A204.1 (cell line): Measurements from ENCODE around the gene TMEM266.

ENCODE experiments used
- FAIRE-seq: peaks from 2 replicates; lab custom pipeline; 2012; peaks lifted over from hg19 to GRCh38; lab: Jason Lieb, UNC

The TMEM266 gene

DNA sequence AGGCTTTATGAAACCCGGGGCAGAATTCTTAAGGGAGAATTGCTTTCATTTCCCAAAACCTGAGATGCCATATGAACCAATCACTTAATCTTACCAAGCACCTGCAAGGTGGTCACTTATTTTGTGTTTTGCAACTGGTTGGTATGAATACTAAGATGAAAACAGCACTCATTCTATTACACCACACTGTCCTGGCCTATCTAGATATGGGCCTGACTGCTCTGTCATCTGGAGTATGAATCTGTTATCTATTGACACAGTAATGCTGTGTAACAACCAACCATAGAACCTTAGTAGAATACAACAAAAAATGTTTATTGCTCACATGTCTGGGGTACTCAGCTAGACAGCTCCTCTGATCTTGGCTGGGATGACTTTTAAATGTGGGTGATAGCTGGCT is 74.8 kb downstream of the TMEM266 start:
- no peak for FAIRE-seq

DNA sequence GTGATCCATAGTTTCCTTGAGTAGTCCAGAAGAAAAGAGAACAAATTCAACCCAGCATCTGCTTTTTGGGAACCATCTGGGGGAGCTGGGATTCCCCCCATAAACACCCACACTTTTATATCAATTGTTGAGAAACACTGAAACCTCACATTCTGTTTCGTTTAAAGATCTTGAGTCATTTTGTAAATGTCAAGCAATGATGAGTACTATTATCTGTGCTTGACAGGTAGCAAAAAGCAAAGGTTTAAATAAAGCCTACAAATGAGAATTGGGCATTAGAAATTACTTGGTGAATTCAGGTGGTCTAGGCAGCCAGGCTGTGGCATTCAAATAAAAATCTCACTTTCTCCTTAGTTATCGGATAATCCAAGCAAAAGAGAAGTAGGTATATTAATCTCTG is 75.7 kb downstream of the TMEM266 start:
- FAIRE-seq = no peak

DNA sequence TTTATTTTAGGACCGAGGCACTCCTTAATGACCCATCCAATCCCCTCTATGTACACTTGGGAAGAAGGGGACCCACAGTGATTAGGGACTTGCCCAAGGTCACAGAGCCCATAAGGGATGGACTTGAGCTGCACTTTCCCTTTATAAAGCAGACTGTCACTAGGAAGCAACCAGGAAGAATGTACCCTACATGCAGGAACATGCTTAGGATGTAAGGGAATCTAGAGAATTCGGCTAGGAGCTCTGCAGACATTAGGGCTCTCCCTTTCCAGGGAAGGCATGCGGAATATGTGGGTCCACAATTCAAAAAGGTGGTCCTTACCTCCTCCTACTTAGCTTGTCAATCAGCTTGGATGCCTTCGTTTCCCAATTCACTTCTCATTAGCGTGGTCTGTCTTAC is 78.7 kb downstream of the TMEM266 start:
- no peak for FAIRE-seq

GRCh38 chr15:76139368-76140073 is 79.7 kb downstream of the TMEM266 start:
- FAIRE-seq = no peak

- no peak for FAIRE-seq
Observed at GRCh38 chr15:76140074-76140464, 80.3 kb downstream of the TMEM266 start.

DNA sequence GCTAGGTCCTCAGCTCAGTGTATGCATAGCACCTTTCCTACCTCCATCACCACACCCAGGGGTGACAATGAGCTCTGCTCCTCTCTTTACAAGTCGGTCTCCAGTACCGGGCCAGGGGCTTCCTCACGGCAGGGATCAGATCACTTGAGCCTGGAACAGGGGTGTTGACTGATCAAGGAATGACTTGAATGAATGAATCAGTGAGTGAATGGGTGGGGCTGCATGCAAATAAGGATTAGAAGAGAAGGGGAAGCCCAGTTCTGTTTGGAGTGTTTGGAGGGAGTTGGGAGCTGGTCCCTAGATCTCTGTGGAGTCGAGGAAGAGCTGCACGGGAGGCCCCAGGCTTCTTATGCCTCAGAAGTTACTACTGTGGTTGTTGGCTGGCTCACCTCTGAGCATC is 87.0 kb downstream of the TMEM266 start:
- FAIRE-seq = no peak

GRCh38 chr15:76147906-76148570 is 88.3 kb downstream of the TMEM266 start:
- FAIRE-seq = no peak

DNA sequence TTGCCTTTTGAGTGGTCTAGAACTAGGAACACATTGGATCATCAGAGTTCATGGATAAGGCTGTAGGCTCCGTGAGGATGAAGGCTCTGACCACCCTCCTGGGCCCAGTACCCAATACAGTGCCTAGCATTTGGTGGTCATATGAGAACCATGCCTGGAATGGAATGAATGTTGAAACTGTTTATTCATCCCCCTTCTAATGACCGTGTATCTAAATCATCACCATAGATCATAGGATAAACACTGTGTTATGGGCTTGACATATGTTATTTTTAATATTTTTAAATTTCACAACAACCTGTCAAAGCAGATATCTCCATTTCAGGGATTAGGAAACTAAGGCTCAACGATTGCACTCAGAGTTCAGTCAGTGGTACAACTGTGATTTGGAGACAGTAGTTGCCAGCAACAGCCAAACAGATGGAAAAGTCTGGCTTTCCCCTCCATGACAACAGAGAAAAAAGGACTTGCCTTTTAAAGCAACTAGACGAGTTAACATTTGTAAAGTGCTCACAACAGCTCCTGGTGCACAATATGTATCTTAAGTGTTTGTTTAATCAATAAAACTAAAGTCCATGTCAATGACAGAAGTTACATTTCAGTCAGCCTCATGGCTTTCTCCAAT is 89.6 kb downstream of the TMEM266 start:
- no peak for FAIRE-seq

DNA sequence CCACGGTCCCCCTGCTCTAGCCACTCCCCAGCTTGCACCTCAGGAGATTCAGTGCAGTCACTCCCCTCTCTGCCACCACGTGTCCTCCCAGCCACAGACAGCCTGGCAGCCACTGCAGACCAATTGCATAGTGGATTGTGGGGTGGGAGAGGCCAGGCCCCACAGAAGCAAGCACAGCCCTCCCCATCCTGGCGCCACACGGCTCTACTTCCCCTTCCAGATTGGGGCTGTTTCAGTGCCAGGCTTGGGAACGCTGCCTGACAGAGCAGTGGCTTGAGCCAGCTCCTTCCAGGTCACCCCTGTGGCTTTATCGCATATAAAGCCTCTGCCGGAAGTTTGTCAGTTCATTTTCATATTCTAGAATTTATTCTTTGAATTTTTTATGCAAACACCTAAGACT is 90.7 kb downstream of the TMEM266 start:
- FAIRE-seq = no peak

GRCh38 chr15:76150971-76151598 is 91.3 kb downstream of the TMEM266 start:
- no peak for FAIRE-seq

GRCh38 chr15:76151599-76151974 is 91.8 kb downstream of the TMEM266 start:
- no peak for FAIRE-seq

DNA sequence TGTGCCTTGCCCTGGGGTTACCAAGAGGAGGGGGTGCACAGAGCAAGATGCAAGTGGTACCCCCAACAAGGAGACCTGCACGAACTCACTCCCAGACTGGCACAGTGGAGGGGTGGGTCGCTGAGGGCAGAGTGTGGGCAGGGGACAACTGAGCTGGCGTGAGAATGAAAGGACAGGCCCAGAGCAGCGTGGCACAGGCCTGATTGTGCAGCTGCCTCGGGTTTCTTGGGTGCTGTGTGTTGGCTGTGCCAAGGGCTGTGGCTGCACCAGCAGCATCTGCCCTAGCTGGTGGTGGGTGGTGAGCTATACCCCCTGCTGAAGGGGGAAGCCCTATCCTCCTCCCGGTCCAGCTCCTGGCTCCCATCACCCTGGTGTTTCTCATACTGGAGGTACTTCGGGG is 92.4 kb downstream of the TMEM266 start:
- no peak for FAIRE-seq

DNA sequence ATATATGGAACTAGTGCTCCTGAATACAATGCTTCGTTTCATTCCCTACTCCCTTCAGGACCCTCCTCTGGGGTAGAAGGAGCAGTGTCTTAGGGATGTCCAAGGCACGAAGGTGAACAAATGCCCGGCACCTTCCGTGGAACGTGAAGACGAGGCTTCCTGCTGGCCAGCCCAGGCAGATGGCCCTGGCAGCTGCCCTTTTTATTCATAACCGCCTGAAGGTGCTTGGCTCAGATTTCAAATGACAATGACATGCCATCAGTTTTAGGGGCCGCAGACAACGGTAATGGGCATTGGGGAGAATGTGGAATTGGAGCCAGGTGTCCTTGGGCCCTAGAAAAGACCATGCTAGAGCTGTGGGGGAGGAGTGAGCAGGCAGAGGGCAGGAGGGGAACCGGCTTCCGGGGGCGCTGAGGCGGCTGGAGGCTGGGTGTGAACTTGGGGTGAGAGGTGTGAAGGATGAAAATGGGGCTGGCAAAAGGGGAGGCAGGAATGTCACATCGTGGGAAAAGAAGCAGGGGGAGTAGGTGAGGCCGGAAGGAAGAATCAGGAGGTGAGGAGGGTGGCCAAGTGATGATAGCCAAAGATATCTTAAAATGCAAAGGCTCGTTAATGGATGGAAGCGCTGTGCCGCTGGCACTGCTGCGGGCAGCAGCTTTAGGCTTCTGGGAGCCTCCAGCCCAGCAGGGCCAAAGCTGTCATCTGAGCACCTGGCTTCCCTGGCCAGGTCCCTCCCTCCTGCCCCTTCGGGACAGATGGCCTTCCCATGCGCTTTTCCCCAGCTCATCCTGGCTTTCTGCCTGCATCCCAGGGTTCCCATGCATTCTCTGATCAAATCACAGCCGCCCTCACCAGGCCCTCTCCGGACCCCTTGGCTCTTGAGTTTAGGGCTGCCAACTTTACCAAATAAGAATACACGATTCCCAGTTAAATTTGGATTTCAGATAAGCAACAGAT is 93.7 kb downstream of the TMEM266 start:
- no peak for FAIRE-seq

- FAIRE-seq = no peak
Observed at GRCh38 chr15:76155731-76156130, 95.9 kb downstream of the TMEM266 start.

- no peak for FAIRE-seq
Observed at GRCh38 chr15:76158226-76158625, 98.4 kb downstream of the TMEM266 start.

GRCh38 chr15:76158815-76159214 is 99.0 kb downstream of the TMEM266 start:
- FAIRE-seq = no peak

DNA sequence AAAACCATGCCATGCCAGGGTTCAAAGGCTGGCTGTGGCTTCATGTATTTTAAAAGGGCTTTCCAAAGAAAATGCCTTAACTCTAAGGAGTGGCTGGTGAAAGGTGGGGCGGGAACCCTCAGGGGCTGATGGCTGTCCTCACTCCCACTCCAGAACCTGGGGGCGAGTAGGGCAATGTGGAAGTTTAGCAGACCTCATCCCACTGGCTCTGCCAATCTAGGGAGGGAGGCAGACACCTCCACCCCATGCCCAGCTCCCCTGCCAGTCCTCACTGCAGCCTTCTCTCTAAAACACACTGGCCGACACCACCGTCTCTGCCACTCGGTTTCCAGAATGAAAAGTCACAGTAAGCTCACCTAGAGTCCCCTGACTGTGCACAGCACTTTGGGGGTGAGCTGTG is 99.5 kb downstream of the TMEM266 start:
- FAIRE-seq = no peak

DNA sequence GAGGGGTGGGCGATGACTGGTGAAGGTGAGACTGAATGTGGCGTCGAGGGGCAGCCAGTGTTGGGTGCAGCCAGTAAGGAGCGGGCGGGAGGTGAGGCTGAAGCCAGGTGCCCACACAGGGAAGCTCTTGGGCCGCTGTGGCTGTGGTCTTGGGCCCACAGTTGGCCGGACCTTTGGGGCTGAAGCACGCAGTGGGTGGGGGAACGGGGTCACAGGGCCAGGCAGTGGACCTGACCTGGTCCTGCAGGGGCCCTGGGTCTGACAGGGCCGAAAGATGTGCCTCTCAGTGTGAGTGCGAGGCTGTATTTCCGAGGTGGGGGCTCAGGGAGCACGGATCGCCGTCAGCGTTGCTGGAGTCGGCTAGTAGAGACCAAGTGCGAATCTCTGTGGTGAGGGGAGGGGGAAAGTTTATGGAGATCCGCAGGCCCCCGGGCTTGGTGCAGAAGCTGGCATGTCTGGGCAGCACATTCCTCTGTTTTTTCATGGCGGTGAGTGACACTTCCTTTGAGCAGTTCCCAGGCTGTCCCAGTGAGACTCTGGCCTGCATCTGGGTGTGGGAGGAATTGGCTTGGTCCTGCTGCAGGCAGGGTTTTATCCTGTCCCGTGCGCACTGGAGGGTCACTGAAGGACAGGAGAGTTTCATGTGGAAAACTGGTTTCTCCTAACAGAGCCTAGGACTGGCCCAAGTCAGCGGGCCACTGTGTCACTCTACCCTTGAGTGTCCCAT is 100.8 kb downstream of the TMEM266 start:
- FAIRE-seq = no peak

DNA sequence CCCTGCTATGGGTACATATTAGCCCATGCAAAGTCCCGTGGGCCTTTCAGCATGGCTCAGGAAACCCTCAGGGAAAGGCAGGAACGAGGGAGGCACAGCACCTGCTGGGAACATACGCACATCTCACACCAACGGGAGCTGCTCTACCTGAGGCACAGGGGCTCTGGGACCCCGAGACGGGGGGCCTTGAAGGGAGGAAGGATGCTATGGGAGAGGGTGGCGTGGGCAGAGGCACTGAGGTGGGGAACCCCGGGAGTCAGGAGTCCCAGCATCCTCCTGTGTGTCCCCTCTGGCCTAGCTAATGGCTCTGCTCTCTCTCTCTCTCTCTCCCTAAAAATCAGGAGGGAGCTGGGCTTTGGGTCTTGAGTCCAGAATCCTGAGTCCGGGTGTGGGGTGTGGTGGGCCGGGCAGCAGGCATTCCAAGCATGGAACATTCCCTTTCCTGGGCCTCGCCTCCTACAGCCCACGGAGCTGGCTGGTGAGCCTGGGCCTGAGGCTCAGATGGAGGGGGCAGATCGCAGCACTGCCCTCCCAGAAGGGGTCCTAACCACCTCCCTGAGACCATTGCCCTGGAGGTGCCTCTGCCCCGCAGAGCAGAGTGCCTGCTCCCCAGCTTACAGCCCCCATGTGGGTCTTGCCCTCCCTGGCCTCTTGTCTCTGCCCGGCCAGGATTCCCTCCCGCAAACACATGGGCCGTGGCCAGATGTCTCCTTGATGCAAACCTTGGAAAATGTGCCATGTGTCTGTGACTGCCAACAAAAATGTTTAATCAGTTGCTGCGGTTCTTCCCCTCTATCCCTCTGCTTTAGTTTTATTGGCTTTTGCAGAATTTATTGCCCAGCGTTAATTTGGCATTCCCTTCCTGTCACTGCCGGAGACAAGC is 101.6 kb downstream of the TMEM266 start:
- FAIRE-seq = no peak

GRCh38 chr15:76162036-76162398 is 102.2 kb downstream of the TMEM266 start:
- FAIRE-seq = no peak
